SK-N-MC (cell line): ENCODE measurements around the gene IL2.

Experiments
- EZH2 ChIP-seq: fragments of 200-600 bp; sonication (generic); IDR thresholded peaks from one replicate; pipeline ENCODE4 v1.6.1; 2017; ENCODE audit warnings: antibody characterized with exemption
- FOXP2 ChIP-seq: optimal IDR thresholded peaks from 2 replicates; pipeline ENCODE3; 2011; ENCODE audit warnings: mild to moderate bottlenecking, moderate library complexity; ENCODE audit not compliant: insufficient read depth; ENCODE audit errors: extremely low read length, control extremely low read depth
- POLR2AphosphoS5 ChIP-seq: IDR thresholded peaks from 2 replicates; pipeline ENCODE4 v1.6.1; 2012; ENCODE audit warnings: mild to moderate bottlenecking, low read depth, low read length, borderline replicate concordance

GRCh38 chr4:122431351-122431750 is 25.2 kb downstream of the IL2 start:
- TF ChIP-seq POLR2AphosphoS5, result no peak
- no peak for TF ChIP-seq EZH2
- no peak for TF ChIP-seq FOXP2
